GM06990 (cell line): ENCODE measurements around the gene ZNF366.

Experiments used
- DNase-seq: peaks from one replicate; pipeline ENCODE4 v3.0.0-alpha.2; 2011; ENCODE audit not compliant: insufficient read length; ENCODE audit errors: extremely low read depth
- H3K27me3 ChIP-seq: replicated peaks from 2 replicates; pipeline ENCODE4 v1.6.0; 2011; ENCODE audit warnings: low read length; ENCODE audit not compliant: control insufficient read depth, insufficient read depth
- H3K36me3 ChIP-seq: 2 replicates; pipeline ENCODE4 v1.5.1; 2011; ENCODE audit warnings: low read length; ENCODE audit not compliant: control insufficient read depth, insufficient read depth
- H3K4me3 ChIP-seq: replicated peaks from 2 replicates; pipeline ENCODE4 v1.5.1; 2011; ENCODE audit warnings: low read depth, mild to moderate bottlenecking, control low read depth, low read length
- TF ChIP-seq, protein P1 (sequence below): IDR thresholded peaks from 2 replicates; pipeline ENCODE4 v1.5.1; 2011; ENCODE audit warnings: low read length, control low read depth, mild to moderate bottlenecking, inconsistent platforms; ENCODE audit not compliant: insufficient read depth, poor library complexity, severe bottlenecking

ZNF366 gene

DNA sequence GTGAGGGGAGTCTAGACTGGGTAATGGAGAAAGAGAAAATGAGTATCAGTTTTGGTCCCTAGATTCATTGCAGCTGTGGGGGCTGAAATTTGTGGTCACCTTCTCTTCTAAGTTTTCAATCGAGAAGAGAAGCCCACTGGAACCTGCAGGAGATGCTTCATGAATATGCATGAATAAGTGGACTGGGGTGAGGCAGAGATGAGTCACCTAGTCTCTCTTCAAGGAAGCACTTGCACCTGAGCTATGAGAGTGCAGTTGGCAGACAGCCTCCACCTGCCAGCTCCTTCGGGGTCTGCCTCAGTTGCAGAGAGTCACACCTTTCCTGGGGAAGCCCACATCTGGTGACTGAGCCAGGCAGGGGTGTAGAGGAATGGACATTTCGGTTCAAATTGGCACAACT is 69.1 kb downstream of the ZNF366 start:
- no peak for DNase-seq
- TF ChIP-seq, protein P1, sequence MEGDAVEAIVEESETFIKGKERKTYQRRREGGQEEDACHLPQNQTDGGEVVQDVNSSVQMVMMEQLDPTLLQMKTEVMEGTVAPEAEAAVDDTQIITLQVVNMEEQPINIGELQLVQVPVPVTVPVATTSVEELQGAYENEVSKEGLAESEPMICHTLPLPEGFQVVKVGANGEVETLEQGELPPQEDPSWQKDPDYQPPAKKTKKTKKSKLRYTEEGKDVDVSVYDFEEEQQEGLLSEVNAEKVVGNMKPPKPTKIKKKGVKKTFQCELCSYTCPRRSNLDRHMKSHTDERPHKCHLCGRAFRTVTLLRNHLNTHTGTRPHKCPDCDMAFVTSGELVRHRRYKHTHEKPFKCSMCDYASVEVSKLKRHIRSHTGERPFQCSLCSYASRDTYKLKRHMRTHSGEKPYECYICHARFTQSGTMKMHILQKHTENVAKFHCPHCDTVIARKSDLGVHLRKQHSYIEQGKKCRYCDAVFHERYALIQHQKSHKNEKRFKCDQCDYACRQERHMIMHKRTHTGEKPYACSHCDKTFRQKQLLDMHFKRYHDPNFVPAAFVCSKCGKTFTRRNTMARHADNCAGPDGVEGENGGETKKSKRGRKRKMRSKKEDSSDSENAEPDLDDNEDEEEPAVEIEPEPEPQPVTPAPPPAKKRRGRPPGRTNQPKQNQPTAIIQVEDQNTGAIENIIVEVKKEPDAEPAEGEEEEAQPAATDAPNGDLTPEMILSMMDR, result no peak
- Histone ChIP-seq H3K36me3 (no peaks in the 10 kb centered on the region), H3K4me3 (no peak overlapping the region), H3K27me3 (no peaks in the 10 kb centered on the region)

GRCh38 chr5:72436796-72437471 is 70.3 kb downstream of the ZNF366 start:
- DNase-seq, result no peak
- TF ChIP-seq, protein P1, result no peak

GRCh38 chr5:72434781-72435437 is 72.3 kb downstream of the ZNF366 start:
- Histone ChIP-seq H3K27me3 (no peaks in the 10 kb centered on the region), H3K4me3 (no peak overlapping the region), H3K36me3 (no peaks in the 10 kb centered on the region)
- TF ChIP-seq, protein P1, result no peak
- no peak for DNase-seq

More at GRCh38 chr5:72436796-72437471, 70.3 kb downstream of the ZNF366 start:
- Histone ChIP-seq H3K36me3 (no peaks in the 10 kb centered on the region), H3K27me3 (no peaks in the 10 kb centered on the region), H3K4me3 (no peak overlapping the region)

DNA sequence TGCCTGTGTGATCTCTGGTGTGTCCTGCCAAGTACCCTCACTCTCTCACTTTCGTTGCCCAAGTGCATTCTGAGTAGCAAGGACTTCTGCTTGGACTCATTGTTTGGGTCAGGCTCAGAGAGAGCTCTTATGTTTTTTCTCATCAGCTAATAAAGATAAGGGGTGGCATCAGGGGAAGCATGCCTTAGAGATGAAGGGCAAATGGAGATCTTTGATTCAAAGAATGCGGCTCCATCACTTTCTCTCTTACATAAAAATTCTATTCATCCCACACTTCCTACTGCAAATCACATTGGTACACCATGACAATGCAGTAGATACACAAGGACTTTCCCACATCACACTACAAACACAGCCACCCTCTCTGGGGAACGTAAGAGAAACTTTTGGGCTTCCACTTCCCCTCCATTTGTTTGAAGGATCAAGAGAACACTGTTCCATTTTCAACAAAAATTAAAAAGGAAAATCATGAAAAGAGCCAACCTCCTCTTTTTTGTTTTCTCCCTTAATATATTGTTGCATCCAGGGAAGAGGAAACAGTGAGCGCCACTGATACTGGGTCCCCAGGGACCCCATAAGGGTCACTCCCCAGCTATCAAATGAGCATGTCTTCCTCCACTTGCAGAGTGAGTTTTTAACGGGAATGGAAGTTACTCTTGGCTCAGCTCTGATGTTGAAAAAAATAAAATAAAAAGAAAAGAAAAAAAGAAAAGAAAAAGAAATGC is 73.0 kb downstream of the ZNF366 start:
- DNase-seq, result no peak
- H3K4me3 ChIP-seq, result no peak overlapping the region
- no peaks in the 10 kb centered on the region for H3K27me3 ChIP-seq
- TF ChIP-seq, protein P1, result no peak
- no peaks in the 10 kb centered on the region for H3K36me3 ChIP-seq

DNA sequence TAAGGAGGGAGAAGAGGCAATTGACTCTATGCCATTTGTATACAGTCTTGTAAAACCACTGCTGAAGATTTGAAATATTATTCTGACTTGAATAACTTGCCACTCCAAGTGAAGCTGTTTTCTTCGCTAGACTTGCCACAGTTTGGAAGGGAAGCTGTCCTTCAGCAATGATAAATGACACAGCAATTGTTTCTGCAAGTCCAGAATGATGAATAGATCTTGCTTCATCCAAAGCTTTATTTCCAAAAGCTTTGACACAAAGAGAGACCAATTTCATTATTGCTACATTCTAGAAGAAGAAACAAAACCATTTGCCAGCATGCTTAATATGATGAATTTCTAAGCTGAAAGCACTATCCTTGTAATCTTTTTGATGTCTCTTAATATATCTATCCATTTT is 73.7 kb downstream of the ZNF366 start:
- no peak for DNase-seq

More for the DNA sequence above, 73.7 kb downstream of the ZNF366 start:
- TF ChIP-seq, protein P1, result no peak
- no peaks in the 10 kb centered on the region for H3K27me3 ChIP-seq
- H3K36me3 ChIP-seq, result no peaks in the 10 kb centered on the region
- no peak overlapping the region for H3K4me3 ChIP-seq
